Panc1 (cell line): ENCODE measurements around the gene ATAD2B. TPM values are rescaled to one million over a fixed set of nuclear protein-coding genes. Genes with fewer than 3 reads are reported as not detected.

Source experiments
- ATAC-seq: fragments of 200-7000 bp; cut with Tn5 transposase; 2 replicates; pipeline ENCODE4 v1.9.1; 2020; ENCODE audit warnings: mild to moderate bottlenecking, moderate library complexity
- BruUV-seq: library from RNA; stranded (reverse); fragments of 400-500 nt; replicated peaks from 2 replicates; lab custom pipeline; 2021; lab: Mats Ljungman, UMichigan
- CTCF ChIA-PET: fragments of 300-600 bp; sonication (Branson Sonifier 250); formaldehyde crosslinking; loops from one replicate; lab custom pipeline; 2022; ENCODE audit warnings: antibody characterized with exemption; lab: Charles Lee
- POLR2A ChIA-PET: fragments of 300-600 bp; sonication (Branson Sonifier 250); formaldehyde crosslinking; loops from one replicate; lab custom pipeline; 2022; ENCODE audit warnings: antibody characterized with exemption; lab: Charles Lee
- DNase-seq: peaks from one replicate; pipeline ENCODE4 v3.0.0-alpha.2; 2010; ENCODE audit warnings: low read depth, low spot score
- H3K27ac ChIP-seq: 2 replicates; pipeline ENCODE4 v1.5.1; 2011; ENCODE audit warnings: mild to moderate bottlenecking, low read length, inconsistent platforms
- H3K27me3 ChIP-seq: fragments of 200-500 bp; sonication (Bioruptor generic); 2 replicates; pipeline ENCODE4 v1.6.0; 2014; ENCODE audit warnings: low read length, inconsistent platforms; ENCODE audit not compliant: control insufficient read depth, insufficient read depth
- H3K36me3 ChIP-seq: fragments of 200-500 bp; sonication (Bioruptor generic); 2 replicates; pipeline ENCODE4 v1.5.1; 2014; ENCODE audit warnings: inconsistent platforms, mild to moderate bottlenecking, low read length, moderate library complexity; ENCODE audit not compliant: control insufficient read depth, insufficient read depth
- H3K4me1 ChIP-seq: 2 replicates; pipeline ENCODE4 v1.5.1; 2011; ENCODE audit warnings: inconsistent platforms, mild to moderate bottlenecking, low read length, moderate library complexity; ENCODE audit not compliant: control insufficient read depth, insufficient read depth
- H3K4me3 ChIP-seq, 2 experiments: 2 replicates each; pipeline ENCODE4 v1.5.1; 2011 to 2012; ENCODE audit warnings: low read depth in 2 of 2, low read length in 2 of 2, mild to moderate bottlenecking in 2 of 2, inconsistent platforms in 1 of 2, moderate library complexity in 1 of 2
- H3K9me3 ChIP-seq: fragments of 200-500 bp; sonication (Bioruptor generic); 2 replicates; pipeline ENCODE4 v1.5.1; 2014; ENCODE audit warnings: low read depth, mild to moderate bottlenecking, inconsistent platforms, low read length, moderate library complexity; ENCODE audit not compliant: control insufficient read depth, insufficient read depth
- CTCF ChIP-seq: fragments of 450-650 bp; IDR thresholded peaks from 2 replicates; pipeline ENCODE4 v1.5.1; 2017; ENCODE audit warnings: mild to moderate bottlenecking
- POLR2AphosphoS5 ChIP-seq: IDR thresholded peaks from 2 replicates; pipeline ENCODE4 v1.6.1; 2012; ENCODE audit warnings: mild to moderate bottlenecking, low read depth, low read length, moderate library complexity
- REST ChIP-seq, 2 experiments: IDR thresholded peaks; 2 replicates each; pipeline ENCODE4 v1.6.1; 2011 to 2012; ENCODE audit warnings: low read depth in 2 of 2, control low read depth in 1 of 2, low read length in 1 of 2, mild to moderate bottlenecking in 1 of 2, moderate library complexity in 1 of 2; ENCODE audit not compliant: insufficient read depth in 1 of 2
- SIN3A ChIP-seq: IDR thresholded peaks from 2 replicates; pipeline ENCODE4 v1.6.1; 2012; ENCODE audit warnings: low read depth, mild to moderate bottlenecking, low read length, moderate library complexity, borderline replicate concordance; ENCODE audit not compliant: insufficient read depth
- TCF7L2 ChIP-seq: IDR thresholded peaks from 2 replicates; pipeline ENCODE4 v1.6.1; 2011; ENCODE audit warnings: mild to moderate bottlenecking, low read depth, low read length, inconsistent platforms
- in situ Hi-C: cut with HindIII; loops from 2 replicates; pipeline ENCODE4 v1.10.0; 2016; ENCODE audit warnings: low sequenced_read_pairs, low pct_unique_long_range_greater_than_20kb
- intact Hi-C: fragments of 100-400 bp; cut with micrococcal nuclease; formaldehyde crosslinking; loops from one replicate; pipeline ENCODE4 v1.10.0; 2022; ENCODE audit not compliant: unreplicated experiment
- total RNA-seq: library from RNA; stranded (reverse); gene quantifications from one replicate; pipeline ENCODE4 v1.2.1, GENCODE V29; 2021; ENCODE audit not compliant: unreplicated experiment

The ATAD2B gene
- total RNA-seq, 1 experiment from 2014 or later: 17.9 TPM

DNA sequence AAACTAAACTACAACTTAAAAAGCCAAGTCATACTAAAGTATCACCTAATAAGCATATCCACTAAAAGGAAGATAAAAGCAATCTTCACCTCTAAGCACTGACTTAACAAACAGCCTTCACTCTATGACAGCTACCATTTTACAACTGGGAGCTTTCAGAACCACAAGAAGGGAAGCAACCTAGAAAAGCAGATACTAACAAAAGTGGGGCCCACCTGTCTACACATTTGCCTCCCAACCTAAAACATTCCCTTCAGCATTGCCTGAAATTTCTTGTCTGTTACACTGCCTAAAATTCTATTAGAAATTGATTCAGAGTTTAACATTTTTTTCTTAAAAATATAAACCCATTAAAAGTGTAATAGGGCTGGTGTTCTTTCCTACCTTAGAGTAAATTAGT lies 172.0 kb downstream of the ATAD2B start:
- DNase-seq: no peak
- ATAC-seq: no peak
- peaks cover 6% of the 10 kb centered on the region; the same call in 1 of the 2 replicates for H3K36me3 ChIP-seq
- intact Hi-C loops: no loop called here
- H3K4me1 ChIP-seq: no peaks in the 10 kb centered on the region
- no peak overlapping the region for H3K27ac ChIP-seq
- no peaks in the 10 kb centered on the region for H3K9me3 ChIP-seq
- no peaks in the 10 kb centered on the region for H3K27me3 ChIP-seq
- BruUV-seq: no TSS peak
- POLR2A ChIA-PET: no interaction called here
- TF ChIP-seq POLR2AphosphoS5 (no peak), REST (IDR thresholded peaks at IDR 0.05; ENCODE audit: insufficient read depth in 1 of 2, low read depth in 2 of 2, low read length in 1 of 2) (no peak), CTCF (no peak), TCF7L2 (no peak), SIN3A (no peak)
- CTCF ChIA-PET: no interaction called here
- no peak overlapping the region for H3K4me3 ChIP-seq
- in situ Hi-C loops: no loop called here

DNA sequence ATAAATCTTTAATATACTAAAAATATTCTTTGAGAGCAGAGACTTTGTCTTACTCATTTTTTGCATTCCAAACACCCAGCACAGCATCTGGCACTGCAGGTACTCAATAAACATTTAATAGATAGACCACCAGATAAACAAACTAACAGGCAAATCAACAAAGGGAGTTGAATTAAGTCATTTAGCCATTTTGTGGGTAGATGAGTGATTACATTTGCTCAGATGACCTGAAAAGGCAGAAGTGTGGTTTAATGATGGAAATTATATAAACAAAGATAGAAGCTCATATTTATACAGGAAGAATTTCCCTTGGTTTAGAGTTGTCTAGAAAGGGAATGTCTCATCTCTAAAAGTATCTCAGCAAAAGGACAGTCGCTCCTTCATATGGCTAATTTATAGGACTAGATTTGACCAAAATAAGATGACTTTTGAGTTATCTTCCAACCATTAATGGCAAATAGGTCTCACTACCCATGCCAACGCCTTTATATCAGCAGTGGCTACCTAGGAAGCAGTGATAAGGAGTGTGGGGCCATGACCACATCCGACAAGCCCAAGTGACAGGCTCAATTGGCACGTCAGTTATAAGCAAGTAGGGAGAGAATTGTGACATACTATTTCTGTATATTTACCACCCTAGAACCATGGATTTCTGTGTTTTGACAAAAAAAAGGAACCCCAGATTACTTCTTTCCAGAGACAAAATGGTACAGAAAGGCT lies 173.5 kb downstream of the ATAD2B start:
- peaks cover 4% of the 10 kb centered on the region; the same call in 1 of the 2 replicates for H3K36me3 ChIP-seq
- intact Hi-C loops (no loop called here), in situ Hi-C loops (no loop called here)
- H3K4me3 ChIP-seq: no peak overlapping the region
- H3K27ac ChIP-seq: no peak overlapping the region
- ATAC-seq (no peak), DNase-seq (no peak)
- H3K27me3 ChIP-seq: no peaks in the 10 kb centered on the region
- CTCF ChIA-PET: no interaction called here
- H3K4me1 ChIP-seq: no peaks in the 10 kb centered on the region
- TF ChIP-seq CTCF: no peak
- no peak for TF ChIP-seq TCF7L2
- no peak for TF ChIP-seq POLR2AphosphoS5
- TF ChIP-seq REST (IDR thresholded peaks at IDR 0.05; ENCODE audit: insufficient read depth in 1 of 2, low read depth in 2 of 2, low read length in 1 of 2): no peak
- TF ChIP-seq SIN3A: no peak
- H3K9me3 ChIP-seq: no peaks in the 10 kb centered on the region
- POLR2A ChIA-PET: interaction anchor here (0.8 kb wide), 1 partner anchor 59 kb away, joined by 3 read pairs; no protein-coding TSS in a partner anchor
- no TSS peak for BruUV-seq
